Activated CD4-positive, alpha-beta memory T cell treated with anti-CD3 and anti-CD28 coated beads for 36 hours (primary cell): ENCODE data around the gene SGSM1. TPM values are rescaled to one million over a fixed set of nuclear protein-coding genes. Genes with fewer than 3 reads are reported as not detected.
A peak's percentile ranks its signal among the peaks of the same experiment; 100 is the strongest.

Experiments
- CTCF ChIA-PET: fragments of 350-600 bp; sonication (Branson Sonifier 250); formaldehyde crosslinking; loops from one replicate; lab custom pipeline; 2021; ENCODE audit warnings: antibody characterized with exemption, inconsistent platforms; lab: Charles Lee
- POLR2A ChIA-PET: fragments of 350-600 bp; sonication (Branson Sonifier 250); formaldehyde crosslinking; loops from one replicate; lab custom pipeline; 2021; ENCODE audit warnings: antibody characterized with exemption; lab: Charles Lee
- DNase-seq: peaks from one replicate; pipeline ENCODE4 v3.0.0-alpha.2; 2020
- H3K27ac Mint-ChIP-seq: one replicate; pipeline ENCODE4 v1.8.0; 2021; ENCODE audit warnings: mixed read lengths
- H3K27me3 Mint-ChIP-seq: one replicate; pipeline ENCODE4 v1.8.0; 2021; ENCODE audit warnings: mixed read lengths
- H3K36me3 Mint-ChIP-seq: one replicate; pipeline ENCODE4 v1.8.0; 2021; ENCODE audit warnings: mixed read lengths
- H3K4me1 Mint-ChIP-seq: one replicate; pipeline ENCODE4 v1.8.0; 2021; ENCODE audit warnings: low read depth, mixed read lengths
- H3K4me3 Mint-ChIP-seq: one replicate; pipeline ENCODE4 v1.8.0; 2021; ENCODE audit warnings: mild to moderate bottlenecking, mixed read lengths
- H3K9me3 Mint-ChIP-seq: one replicate; pipeline ENCODE4 v1.8.0; 2021; ENCODE audit warnings: mixed read lengths
- intact Hi-C: fragments of 100-400 bp; cut with micrococcal nuclease; formaldehyde crosslinking; loops from one replicate; pipeline ENCODE4 v1.15.1; 2023
- total RNA-seq, 2 experiments: library from RNA; stranded (reverse); gene quantifications; one replicate each; pipeline ENCODE4 v1.2.3, GENCODE V29; 2021

Gene SGSM1
- total RNA-seq, 2 experiments from 2014 or later = 0.29 to 0.38 TPM

DNA sequence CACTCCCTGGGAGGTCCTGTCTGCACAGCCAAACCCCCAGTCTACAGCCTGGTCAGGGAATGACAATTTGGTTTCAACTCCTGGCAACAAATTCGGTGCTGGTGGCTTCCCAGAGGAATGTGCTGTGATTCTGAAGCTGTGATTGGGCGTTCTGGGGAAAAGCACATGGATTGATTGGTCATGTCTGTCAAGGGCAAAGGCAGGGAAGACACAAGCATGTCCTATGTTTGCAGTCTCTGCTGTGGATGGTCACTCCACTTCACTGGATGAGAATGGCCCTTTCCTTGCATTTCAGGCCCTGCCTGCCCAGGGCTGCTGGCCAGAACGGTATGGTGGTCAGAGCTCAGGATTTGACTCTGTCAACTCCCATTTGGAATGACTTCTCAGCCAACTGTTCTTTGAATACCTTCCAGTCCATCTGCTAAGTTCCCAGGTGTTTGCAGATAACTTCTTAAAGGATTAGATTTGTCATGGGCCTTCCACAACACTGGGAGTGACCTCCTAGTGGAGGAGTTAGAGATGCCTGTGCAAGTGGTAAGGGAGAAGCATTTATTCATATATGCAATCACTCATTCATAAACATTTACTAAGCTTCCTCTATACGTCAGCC, 42.7 kb downstream of the SGSM1 start:
- Mint-ChIP-seq H3K36me3 (no peaks in the 10 kb centered on the region), H3K27me3 (no peaks in the 10 kb centered on the region), H3K27ac (no peak overlapping the region), H3K4me3 (no peak overlapping the region), H3K4me1 (peaks cover 3% of the 10 kb centered on the region), H3K9me3 (no peaks in the 10 kb centered on the region)
- intact Hi-C loops = no loop called here
- ChIA-PET POLR2A (no interaction called here), CTCF (interaction anchor here (0.6 to 9.0 kb wide), 6 partner anchors 16 to 79 kb away, joined by 3 to 162 read pairs (median 10); no protein-coding TSS in a partner anchor)
- DNase-seq = no peak

DNA sequence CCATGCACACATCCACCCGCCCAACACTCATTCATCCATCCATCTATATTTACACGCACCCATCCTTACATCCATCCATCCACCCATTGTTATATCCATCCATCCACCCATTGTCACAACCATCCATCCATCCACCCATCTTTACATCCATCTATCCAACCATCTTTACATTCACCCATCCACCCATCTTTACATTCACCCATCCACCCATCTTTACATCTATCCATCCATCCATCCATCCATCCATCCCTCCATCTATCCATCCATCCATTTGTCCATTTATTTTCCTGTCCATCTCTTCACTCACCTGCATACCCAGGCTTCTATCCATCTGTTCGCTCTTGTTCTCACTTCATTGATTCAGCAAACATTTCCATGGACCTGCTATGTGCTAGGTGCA, 49.8 kb downstream of the SGSM1 start:
- Mint-ChIP-seq H3K4me1 (no peaks in the 10 kb centered on the region), H3K36me3 (no peaks in the 10 kb centered on the region), H3K4me3 (no peak overlapping the region), H3K27me3 (no peaks in the 10 kb centered on the region), H3K27ac (no peak overlapping the region), H3K9me3 (no peaks in the 10 kb centered on the region)
- intact Hi-C loops = no loop called here
- POLR2A ChIA-PET = no interaction called here
- CTCF ChIA-PET = no interaction called here
- no peak for DNase-seq

DNA sequence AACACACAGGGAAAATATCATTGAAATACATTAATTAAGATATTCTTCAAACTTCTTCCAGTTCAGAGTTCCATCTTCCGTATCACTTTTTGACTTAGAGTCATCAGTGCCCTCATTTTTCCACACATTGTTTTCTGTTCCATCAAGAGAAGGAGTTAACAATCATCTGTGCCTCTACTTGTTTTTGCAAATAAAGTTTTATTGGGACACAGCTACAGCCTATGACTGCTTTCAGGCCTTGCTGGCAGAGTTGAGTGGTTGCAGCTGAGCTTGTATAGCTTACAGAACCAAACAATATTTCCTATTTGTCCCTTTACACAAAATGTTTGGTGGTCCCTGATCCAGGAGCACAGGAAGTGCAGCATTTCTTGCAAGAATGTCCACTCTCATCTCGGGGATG, 51.6 kb downstream of the SGSM1 start:
- POLR2A ChIA-PET = no interaction called here
- Mint-ChIP-seq H3K27me3 (no peaks in the 10 kb centered on the region), H3K36me3 (no peaks in the 10 kb centered on the region), H3K4me3 (no peak overlapping the region), H3K9me3 (no peaks in the 10 kb centered on the region), H3K4me1 (no peaks in the 10 kb centered on the region), H3K27ac (no peak overlapping the region)
- no peak for DNase-seq
- intact Hi-C loops = no loop called here
- CTCF ChIA-PET = interaction anchor here (1.0 kb wide), 2 partner anchors 88 to 89 kb away, joined by 4 to 6 read pairs; no protein-coding TSS in a partner anchor

DNA sequence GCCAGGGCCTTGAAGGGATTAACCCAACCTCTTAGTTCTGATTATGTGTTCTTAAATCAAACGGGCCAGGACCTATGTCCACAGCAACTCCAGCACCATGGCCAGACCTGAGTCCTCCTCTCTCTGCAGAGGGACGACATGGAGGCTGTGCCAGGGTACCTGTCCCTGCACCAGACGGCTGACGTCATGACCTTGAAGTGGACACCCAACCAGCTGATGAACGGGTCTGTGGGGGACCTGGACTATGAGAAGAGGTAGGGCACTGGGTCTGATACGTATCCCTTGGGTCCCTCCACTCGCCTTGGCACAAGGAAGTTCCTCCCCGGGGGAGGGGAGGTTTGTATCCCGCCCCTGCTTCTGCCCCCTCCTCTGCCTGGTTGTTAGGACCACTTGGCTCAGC, 53.6 kb downstream of the SGSM1 start:
- CTCF ChIA-PET = interaction anchor here (1.4 kb wide), 1 partner anchor 9 kb away, joined by 4 read pairs; no protein-coding TSS in a partner anchor
- peaks cover 2% of the 10 kb centered on the region for H3K36me3 Mint-ChIP-seq
- intact Hi-C loops = no loop called here
- H3K4me3 Mint-ChIP-seq = no peak overlapping the region
- no peak for DNase-seq
- no peak overlapping the region for H3K27ac Mint-ChIP-seq
- no peaks in the 10 kb centered on the region for H3K9me3 Mint-ChIP-seq
- H3K27me3 Mint-ChIP-seq = no peaks in the 10 kb centered on the region
- H3K4me1 Mint-ChIP-seq = no peaks in the 10 kb centered on the region
- POLR2A ChIA-PET = no interaction called here

DNA sequence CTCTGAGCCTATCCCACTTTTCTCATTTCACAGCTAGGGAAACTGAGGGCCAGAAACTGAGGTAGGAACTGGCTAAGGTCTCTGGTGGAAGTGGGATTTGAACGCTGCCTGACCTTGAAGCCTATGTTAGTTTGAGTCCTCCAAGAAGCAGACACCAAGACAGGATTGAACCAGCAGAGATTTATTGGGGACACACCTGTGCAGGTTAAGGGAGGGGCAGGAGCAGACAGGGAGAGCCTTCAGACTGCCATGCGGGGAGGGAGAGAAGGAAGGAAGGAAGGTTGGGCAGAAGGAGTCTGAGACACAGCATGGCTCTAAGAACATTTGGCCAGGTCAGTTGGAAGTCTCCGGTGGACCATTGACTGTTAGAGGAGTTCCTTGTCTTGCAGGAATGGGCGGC, 59.5 kb downstream of the SGSM1 start:
- H3K27me3 Mint-ChIP-seq = no peaks in the 10 kb centered on the region
- no peak overlapping the region for H3K27ac Mint-ChIP-seq
- H3K4me1 Mint-ChIP-seq = no peaks in the 10 kb centered on the region
- ChIA-PET CTCF (no interaction called here), POLR2A (no interaction called here)
- intact Hi-C loops = no loop called here
- no peak overlapping the region for H3K4me3 Mint-ChIP-seq
- H3K9me3 Mint-ChIP-seq = no peaks in the 10 kb centered on the region
- DNase-seq = no peak
- peaks cover 2% of the 10 kb centered on the region for H3K36me3 Mint-ChIP-seq

DNA sequence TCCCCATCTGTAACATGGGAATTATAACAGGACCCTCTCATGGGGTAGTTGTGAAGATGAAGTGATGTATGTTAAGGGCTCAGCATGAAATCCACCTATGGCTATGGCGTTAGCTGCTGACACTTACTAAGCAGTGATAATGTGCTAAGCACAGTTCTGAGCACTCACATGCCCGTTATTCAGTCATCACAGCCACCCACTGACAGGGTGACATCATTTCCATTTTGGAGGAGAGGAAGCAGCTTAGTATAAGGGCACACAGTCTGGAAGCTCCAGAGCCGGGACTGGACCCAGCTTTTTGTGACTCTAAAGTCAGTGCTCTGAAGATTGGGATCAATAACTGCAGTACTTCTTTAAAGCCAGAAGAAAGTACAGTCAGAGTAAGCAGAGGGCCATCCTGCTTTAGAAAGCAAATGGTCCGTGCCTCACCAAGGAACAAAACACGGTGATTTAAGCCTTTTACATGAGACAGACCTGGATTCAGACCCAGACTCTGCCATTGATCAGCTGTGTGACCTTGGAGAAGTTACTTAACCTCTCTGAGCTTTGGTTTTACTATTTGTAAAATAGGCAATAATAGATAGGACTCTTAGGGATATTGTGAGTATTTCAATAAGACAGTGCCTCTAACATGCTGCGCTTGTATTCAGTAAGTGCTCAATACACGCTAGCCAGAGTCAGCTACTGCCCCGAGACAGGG, 61.5 kb downstream of the SGSM1 start:
- Mint-ChIP-seq H3K27ac (no peak overlapping the region), H3K27me3 (no peaks in the 10 kb centered on the region), H3K9me3 (no peaks in the 10 kb centered on the region), H3K4me3 (no peak overlapping the region), H3K36me3 (peaks cover 2% of the 10 kb centered on the region), H3K4me1 (no peaks in the 10 kb centered on the region)
- intact Hi-C loops = no loop called here
- CTCF ChIA-PET = no interaction called here
- no peak for DNase-seq
- POLR2A ChIA-PET = no interaction called here

DNA sequence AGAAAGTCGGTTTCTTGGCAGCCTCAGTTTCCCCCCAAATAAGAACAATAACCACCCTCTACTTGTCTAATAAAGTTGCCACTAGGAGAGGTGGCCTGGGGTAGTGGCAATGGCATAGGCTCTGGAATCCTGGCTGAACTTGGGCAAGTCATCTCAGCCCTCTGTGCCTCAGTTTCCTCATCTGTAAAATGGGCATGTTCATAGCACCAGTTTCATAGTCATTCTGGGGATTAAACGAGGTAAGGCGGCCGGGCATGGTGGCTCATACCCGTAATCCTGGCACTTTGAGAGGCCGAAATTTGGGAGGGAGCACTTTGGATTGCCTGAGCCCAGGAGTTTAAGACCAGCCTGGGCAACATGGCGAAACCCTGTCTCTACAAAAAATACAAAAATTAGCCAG, 63.0 kb downstream of the SGSM1 start:
- intact Hi-C loops = no loop called here
- DNase-seq = no peak
- peaks cover 2% of the 10 kb centered on the region for H3K36me3 Mint-ChIP-seq
- no peaks in the 10 kb centered on the region for H3K27me3 Mint-ChIP-seq
- no peaks in the 10 kb centered on the region for H3K9me3 Mint-ChIP-seq
- no peak overlapping the region for H3K27ac Mint-ChIP-seq
- H3K4me3 Mint-ChIP-seq = no peak overlapping the region
- CTCF ChIA-PET = no interaction called here
- POLR2A ChIA-PET = no interaction called here
- no peaks in the 10 kb centered on the region for H3K4me1 Mint-ChIP-seq

DNA sequence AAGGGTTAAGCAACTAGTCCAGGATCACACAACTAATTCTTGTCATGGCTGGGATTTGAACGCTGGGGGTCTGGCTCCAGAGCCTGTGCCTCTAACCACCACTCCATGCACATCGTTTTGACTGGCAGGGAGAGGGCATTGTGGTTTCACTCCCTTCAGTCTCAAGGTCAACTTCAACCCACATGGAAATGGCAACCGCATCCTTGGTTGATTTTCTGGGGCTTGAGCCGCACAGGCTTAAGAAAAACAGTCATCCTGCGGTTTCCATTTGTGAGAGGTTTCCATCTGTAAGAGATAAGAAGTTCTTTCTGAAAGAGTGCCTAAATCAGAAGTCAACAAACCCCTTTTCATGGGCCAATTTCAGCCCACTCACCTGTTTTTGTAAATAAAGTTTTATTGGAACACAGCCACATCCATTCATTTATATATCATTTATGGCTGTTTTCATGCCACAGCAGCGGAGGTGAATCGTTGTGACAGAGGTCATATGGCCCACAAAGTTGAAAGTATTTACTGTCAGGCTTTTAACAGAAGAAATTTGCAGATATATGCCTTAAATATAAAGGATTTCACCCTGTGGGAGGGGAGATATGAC, 65.7 kb downstream of the SGSM1 start:
- POLR2A ChIA-PET = no interaction called here
- CTCF ChIA-PET = no interaction called here
- Mint-ChIP-seq H3K36me3 (no peaks in the 10 kb centered on the region), H3K4me1 (no peaks in the 10 kb centered on the region), H3K4me3 (no peak overlapping the region), H3K9me3 (peaks cover 4% of the 10 kb centered on the region), H3K27ac (no peak overlapping the region), H3K27me3 (no peaks in the 10 kb centered on the region)
- intact Hi-C loops = no loop called here
- DNase-seq = no peak

DNA sequence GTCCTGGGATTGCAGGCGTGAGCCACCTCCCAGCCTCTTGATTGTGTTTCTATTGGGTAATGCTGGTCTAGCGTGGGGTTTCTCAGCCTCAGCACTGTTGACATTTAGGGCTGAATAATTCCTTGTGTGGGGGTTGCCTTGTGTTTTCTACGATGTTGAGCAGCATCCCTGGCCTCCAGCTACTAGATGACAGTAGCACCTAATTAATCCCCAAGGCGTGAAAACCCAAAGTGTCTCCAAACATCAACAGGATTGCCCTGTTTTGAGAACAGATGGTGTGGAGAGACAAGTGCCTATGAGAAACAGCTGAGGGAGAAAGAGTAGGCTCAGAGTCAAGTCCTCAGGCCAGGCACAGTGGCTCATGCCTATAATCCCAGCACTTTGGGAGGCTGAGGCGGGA, 67.2 kb downstream of the SGSM1 start:
- CTCF ChIA-PET = interaction anchor here (1.4 kb wide), 1 partner anchor 23 kb away, joined by 4 read pairs; no protein-coding TSS in a partner anchor
- Mint-ChIP-seq H3K36me3 (peaks cover 1% of the 10 kb centered on the region), H3K27ac (no peak overlapping the region), H3K9me3 (peaks cover 7% of the 10 kb centered on the region), H3K4me3 (no peak overlapping the region), H3K27me3 (no peaks in the 10 kb centered on the region), H3K4me1 (no peaks in the 10 kb centered on the region)
- POLR2A ChIA-PET = no interaction called here
- intact Hi-C loops = no loop called here
- no peak for DNase-seq

DNA sequence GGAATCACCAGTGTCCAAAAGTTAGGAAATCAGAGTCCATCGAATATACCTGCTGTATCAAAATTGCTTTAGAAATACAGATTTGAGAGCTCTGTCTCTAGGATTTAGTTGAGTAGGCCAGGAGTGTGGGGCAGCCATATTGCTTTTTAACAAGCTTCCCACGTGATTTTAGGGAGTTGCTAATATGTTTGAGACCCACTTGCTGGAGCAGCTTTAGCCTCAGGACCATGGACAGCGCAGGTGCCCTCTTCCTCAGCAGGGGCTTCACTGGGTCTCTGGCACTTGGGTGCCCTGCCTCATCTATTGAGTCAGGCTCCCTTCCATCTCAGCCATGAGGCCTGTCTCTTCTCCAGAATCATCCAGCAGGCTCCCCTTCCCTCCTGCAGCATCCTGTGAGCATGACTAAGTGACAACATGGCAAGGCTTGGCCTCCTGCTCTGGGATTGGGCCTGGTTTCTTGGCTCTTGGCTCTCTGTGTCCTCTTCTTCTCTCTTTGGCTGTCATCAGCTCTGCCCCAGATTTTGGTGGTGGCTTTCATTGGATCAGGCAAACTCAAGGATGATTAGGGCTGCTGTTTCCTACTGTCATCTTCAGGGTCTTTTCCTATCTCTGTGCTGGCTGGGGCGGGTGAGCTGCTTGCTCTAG, 70.0 kb downstream of the SGSM1 start:
- Mint-ChIP-seq H3K4me3 (no peak overlapping the region), H3K27me3 (no peaks in the 10 kb centered on the region), H3K9me3 (peaks cover 7% of the 10 kb centered on the region), H3K27ac (no peak overlapping the region), H3K36me3 (peaks cover 1% of the 10 kb centered on the region), H3K4me1 (no peaks in the 10 kb centered on the region)
- DNase-seq = peak; percentile 34
- intact Hi-C loops = no loop called here
- ChIA-PET CTCF (interaction anchor here (0.5 to 1.5 kb wide), 3 partner anchors 108 to 129 kb away, joined by 3 to 5 read pairs (median 4); no protein-coding TSS in a partner anchor), POLR2A (no interaction called here)

DNA sequence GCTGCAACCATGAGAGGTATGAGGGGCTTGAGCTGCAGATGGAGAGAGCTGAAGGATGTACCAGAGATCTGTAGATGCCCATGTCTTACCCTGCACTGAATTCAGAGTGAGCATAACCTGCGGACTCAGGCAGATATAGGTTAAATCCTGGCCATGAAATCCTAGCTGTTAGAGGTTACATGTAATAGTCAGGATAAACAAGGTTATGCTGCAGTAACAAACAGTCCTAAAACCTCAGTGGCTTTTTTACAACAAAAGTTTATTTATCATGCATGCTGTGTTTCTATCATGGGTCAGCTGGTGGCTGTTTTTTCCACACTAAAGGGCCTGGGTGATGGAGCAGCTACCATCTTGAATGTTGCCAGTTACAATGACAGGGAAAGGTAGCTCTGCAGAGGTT, 70.7 kb downstream of the SGSM1 start:
- Mint-ChIP-seq H3K36me3 (peaks cover 1% of the 10 kb centered on the region), H3K4me1 (no peaks in the 10 kb centered on the region), H3K27ac (no peak overlapping the region), H3K9me3 (peaks cover 7% of the 10 kb centered on the region), H3K4me3 (no peak overlapping the region), H3K27me3 (no peaks in the 10 kb centered on the region)
- no peak for DNase-seq
- ChIA-PET POLR2A (no interaction called here), CTCF (interaction anchor here (0.5 to 1.5 kb wide), 2 partner anchors 118 to 129 kb away, joined by 3 to 4 read pairs; no protein-coding TSS in a partner anchor)
- intact Hi-C loops = no loop called here

DNA sequence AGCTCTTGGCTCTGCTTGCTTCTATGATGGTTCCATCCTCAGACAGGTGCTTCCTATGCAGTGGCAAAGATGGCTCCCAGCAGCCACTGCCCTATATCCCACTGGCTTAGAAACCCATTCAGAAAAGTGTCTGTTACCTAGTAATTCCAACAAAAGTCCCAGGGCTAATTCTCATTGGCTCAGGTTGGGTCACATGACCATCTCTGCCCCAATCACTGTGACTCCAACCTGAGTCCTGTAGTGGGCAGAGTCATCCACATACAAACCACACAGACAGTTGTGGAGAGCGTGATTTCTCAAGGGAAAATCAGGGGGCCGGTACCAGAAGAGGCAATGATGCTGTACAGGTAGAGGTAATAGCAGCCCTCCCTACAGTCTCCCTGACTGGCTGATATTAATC, 73.0 kb downstream of the SGSM1 start:
- no peak overlapping the region for H3K27ac Mint-ChIP-seq
- H3K36me3 Mint-ChIP-seq = peaks cover 1% of the 10 kb centered on the region
- POLR2A ChIA-PET = no interaction called here
- H3K27me3 Mint-ChIP-seq = no peaks in the 10 kb centered on the region
- DNase-seq = no peak
- intact Hi-C loops = no loop called here
- CTCF ChIA-PET = no interaction called here
- H3K4me1 Mint-ChIP-seq = no peaks in the 10 kb centered on the region
- H3K9me3 Mint-ChIP-seq = peaks cover 7% of the 10 kb centered on the region
- H3K4me3 Mint-ChIP-seq = no peak overlapping the region
